Frontal cortex (tissue), 4 donors: ENCODE results near the gene POP4. TPM values are rescaled to one million over a fixed set of nuclear protein-coding genes. Genes with fewer than 3 reads are reported as not detected.
"Not testable (repeated sequence)": the region's sequence is repeated elsewhere in the genome, so short reads cannot be mapped to it uniquely, and the experiment has no call there.

Experiments
- DNase-seq, 2 donors: peaks; one replicate each; pipeline ENCODE4 v3.0.0; 2012; ENCODE audit warnings: low spot score in 2 of 2
- FAIRE-seq: peaks from 2 replicates; lab custom pipeline; 2012; peaks lifted over from hg19 to GRCh38; lab: Jason Lieb, UNC
- total RNA-seq: library from RNA; depleted of rRNA; stranded (reverse); fragments of >200 nt; gene quantifications from one replicate; pipeline ENCODE4 v1.2.3, GENCODE V29; 2014
- donor health status: control.
- donor health status: control.
- donor health status: control.

The POP4 gene
- total RNA-seq, 1 donor from 2014 or later, result 35.5 TPM

DNA sequence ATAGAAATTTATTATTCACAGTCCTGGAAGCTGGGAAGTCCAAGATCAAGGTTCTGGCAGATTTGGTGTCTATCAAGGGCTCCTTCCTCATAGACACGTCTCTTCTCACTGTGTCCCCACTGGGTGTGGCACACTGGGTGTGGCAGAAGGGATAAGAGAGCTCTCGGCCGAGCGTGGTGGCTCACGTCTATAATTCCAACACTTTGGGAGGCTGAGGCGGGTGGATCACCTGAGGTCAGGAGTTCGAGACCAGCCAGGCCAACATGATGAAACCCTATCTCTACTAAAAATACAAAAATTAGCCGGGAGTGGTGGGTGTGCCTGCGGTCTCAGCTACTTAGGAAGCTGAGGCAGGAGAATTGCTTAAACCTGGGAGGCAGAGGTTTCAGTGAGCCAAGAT, 20.7 kb downstream of the POP4 start:
- DNase-seq, FAIRE-seq: not testable (repeated sequence)

DNA sequence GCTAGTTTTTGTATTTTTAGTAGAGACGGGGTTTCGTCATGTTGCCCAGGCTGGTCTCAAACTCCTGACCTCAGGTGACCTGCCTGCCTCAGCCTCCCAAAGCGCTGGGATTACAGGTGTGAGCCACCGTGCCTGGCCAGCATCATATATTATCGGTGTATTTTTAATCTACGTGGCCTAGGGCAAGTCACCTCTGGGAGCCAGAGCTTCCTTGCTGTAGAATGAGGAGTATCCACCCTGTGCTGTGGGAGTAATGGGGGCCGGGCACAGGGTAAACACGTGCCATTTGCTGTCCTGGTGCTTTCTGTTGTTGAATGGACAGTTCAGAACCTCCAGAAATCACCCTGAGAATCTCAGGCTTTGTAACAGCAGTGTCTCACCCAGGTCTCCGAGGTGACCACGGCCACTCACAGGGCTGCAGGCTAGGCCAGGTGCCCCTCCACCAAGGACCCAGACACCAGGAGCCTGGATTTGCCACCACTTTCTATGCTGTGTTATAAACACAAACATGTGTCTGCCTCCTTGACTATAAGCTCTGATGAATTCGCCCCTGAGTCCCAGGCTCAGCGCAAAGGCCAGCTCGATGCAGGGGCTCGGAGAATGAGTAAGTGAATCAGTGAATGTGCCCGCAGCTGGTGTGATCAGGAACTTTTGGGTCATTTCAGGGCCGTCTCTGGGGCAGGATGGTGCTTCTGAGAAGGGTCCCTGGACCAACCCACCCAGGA, 22.7 kb downstream of the POP4 start:
- DNase-seq (no peak), FAIRE-seq (no peak)

DNA sequence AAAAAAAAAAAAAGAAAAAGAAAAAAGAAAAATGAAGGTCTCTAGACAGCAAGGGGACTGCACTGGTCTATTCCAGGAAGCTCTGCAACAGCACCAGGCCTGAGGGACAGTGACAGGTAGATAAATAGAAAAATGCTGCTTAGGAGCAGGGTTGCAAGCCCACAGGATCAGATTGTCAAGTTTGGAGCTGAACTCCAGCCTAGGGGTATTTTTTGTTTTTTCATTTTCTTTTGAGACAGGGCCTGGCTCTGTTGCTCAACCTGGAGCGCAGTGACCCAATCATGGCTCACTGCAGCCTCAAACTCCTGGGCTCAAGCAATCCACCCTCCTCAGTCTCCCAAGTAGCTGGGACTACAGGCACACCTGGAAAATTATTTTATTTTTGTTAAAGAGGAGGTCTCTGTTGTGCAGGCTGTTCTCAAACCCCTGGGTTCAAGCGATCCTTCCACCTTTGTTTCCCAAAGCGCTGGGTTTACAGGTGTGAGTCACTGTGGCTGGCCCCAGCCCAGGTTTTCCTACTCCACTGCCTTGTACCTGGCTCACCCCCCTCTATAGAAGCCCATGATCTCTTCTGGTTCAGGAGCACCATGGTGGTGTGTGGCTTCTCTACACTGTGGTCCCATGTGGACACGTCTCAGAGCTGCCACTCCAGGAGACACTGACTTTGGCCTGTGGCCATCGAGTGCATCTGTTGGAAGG, 23.9 kb downstream of the POP4 start:
- FAIRE-seq (no peak), DNase-seq (no peak)

DNA sequence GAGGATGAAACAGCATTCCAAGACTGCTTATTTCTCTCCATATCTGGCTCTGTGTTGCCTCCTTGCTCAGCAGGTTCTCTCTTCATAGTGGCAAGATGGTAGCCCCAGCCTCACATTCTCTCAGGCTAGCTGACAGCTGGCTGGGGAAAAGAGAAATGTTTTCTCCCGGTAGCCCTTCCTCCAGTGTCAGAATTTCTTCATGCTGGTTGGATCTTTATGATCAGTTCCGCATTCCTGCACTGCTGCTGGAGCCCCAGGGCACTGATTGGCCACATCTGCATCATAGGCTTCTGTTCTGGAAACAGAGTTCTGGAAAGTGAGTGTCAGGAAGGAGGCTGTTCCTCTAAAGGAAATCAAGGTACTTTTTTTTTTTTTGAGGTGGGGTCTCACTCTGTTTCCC, 24.6 kb downstream of the POP4 start:
- FAIRE-seq (no peak), DNase-seq (no peak)

DNA sequence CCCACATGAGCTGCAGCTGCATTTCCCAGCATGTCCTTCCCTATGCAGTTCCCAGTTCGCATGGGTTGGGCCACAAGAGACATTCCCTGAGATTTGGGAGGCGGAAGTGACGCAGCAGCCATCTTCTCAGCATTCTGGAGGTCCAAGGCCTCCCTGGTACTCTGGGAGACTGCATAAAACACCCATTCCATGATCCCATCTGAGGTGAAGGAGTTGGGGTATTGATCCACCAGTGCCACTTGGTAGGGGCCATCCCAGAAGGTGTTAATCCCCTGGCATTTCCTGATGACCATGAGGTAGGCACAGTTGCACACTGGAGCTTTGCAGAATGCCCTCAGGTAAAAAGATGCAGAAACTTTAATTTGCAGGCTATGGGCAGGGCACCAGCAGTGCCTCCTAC, 25.4 kb downstream of the POP4 start:
- FAIRE-seq (no peak), DNase-seq (no peak)

DNA sequence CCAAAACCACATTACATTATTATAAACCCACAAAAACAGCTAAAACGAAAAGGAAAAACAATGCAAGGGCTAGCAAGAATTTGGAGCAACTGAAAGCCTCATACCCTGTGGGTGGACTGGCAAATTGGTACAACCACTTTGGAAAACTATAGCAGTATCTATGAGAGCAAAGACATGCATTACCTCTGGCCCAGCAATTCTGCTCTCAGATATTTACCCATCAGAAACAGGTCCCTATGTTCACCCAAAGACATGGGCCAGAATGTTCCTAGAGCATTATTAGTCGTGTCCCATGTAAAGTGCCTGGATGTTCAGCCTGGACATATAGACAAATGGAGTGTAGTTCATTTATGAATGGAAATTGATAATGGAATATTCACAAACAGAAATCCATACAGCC, 27.9 kb downstream of the POP4 start:
- no peak for FAIRE-seq
- DNase-seq, result no peak

DNA sequence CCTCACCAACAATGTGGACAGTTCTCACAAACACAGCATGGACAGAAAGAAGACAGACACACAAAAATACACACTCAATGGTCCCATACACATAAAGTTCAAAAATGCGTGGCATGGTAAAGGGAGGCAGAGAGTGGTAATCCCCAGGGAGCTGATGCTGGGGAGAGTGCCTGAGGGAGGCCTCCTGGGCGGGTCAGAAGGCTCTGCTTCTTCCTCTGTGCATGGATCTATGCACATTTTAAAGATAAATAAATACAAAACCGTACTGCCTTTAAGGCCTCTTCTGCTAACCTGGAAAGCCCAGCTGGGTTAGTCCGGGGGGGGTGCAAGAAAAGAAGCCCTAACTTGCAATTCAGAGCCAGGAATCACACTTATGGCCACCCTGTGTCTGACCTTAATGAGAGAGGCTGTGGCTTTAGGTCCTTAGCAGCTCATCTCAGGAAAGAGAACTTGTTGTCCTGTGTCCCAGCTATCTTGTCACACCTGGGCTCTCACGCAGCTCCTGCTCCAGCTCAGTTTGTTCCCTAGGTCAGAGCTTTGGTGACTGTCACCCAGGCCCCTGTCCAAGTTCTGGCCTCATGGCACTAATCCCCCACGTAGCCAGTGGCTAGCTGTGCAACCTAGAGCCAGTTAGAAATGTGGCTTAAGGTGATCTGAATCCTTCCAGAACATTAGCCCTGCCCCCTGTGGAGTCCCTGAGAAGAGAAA, 28.5 kb downstream of the POP4 start:
- no peak for DNase-seq
- no peak for FAIRE-seq

DNA sequence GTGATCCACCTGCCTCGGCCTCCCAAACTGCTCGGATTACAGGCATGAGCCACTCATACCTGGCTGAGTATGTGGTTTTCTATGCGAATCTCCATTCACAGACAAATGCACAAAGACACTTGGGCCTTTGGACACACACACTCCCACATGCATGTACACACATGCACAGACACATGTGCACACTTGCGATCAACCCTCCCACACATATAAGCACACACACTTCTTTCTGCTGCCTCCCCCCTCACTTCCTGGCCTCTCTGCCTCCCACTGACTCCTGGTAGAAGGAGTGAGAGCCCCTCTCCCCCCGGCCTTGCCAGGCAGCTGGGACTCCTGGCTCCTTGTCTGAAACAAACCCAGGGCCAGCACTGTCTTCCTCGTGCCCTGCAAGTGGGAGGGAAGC, 29.9 kb downstream of the POP4 start:
- no peak for DNase-seq

DNA sequence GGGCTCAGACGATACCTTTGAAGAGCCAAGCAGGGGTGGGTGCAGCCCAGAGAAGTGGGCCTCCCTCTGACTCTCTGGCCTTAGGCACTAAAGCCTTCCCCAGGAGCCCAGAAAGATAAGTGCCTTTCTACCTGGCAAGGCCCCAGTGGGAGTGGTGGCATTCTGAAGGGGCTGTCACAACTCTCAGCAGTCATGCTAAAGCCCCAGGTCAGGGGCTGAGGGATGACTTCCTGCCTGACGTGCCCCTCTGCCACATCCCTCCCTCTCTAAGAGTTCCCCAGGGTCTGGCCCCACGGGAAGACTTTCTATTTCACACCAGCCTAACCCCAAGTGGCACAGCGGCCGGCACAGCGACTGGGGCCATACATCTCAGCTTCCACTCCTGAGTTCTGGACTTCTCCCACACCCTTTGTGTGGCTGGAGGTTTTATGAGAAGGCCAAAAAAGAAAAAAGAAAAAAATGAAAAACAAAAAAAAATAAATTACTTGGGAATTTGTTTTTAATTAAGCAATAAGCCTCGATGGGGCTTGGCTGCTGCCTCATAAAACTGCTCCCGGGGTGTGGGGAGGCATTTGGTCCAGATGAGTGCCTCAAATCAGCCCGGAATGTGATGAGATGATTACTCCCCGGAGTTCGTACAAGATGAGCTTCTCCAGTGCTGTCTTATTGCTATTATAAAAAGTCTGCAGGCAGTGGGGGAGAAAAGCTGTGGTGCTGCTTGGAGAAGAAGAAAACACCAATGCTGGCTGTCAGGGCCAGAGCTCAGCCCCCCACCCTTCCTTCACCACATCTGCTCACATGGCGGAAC, 30.7 kb downstream of the POP4 start:
- FAIRE-seq (no peak), DNase-seq (no peak)

More for the DNA sequence above, 29.9 kb downstream of the POP4 start:
- FAIRE-seq, result no peak

DNA sequence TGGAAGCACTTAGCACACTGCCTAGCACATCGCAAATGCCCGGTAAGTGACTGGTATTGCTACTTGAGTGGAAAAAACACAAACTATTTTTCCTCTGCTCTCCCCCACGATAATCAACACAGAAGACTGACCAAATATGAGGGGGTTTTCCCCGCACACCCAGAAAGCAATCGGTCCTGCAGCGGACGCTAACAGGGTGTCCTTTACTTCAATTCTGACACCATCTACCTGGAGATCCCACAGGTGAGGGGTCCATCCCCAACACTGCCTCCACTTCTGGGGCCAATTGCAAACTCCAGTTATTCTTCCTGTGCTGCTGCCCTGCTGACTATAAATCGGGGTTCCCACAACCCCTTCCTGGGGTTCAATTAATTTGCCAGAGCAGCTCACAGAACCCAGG, 33.0 kb downstream of the POP4 start:
- FAIRE-seq (no peak), DNase-seq (no peak)

DNA sequence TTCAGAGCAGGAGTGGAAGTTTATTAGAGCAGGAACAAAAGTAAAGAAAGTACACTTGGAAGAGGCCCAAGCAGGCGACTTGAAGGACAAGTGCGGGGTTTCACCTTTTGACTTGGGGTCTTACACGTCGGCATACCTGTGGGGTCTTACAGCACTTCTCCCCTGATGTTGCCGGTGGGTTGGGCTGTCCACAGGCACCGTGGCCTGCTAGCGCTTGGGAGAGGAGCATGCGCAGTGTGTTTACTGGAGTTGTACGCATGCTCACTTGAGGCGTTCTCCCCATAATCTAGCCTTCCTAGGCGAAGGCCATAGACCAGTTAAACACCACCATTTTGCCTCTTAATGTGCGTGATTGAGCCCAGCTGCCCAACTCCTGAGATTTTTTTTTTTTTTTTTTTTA, 34.1 kb downstream of the POP4 start:
- no peak for FAIRE-seq
- DNase-seq, result no peak

DNA sequence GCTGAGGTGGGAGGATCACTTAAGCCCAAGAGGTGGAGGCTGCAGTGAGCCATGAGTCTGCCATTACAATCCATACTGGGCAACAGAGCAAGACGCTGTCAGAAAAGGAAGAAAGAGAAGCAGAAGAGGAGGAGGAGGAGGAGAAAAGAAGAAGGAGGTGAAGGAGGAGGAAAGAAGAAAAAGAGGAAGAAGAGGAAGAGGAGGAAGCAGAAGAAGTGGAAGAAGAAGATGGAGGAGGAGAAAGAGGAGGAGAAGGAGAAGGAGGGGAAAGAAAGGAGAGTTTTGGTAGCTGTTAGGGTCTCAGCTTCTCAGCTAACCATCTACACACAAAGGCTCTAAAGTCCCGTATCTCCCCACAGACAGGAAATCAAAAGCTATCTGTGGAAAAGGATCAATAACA, 35.5 kb downstream of the POP4 start:
- no peak for DNase-seq
- FAIRE-seq, result no peak

DNA sequence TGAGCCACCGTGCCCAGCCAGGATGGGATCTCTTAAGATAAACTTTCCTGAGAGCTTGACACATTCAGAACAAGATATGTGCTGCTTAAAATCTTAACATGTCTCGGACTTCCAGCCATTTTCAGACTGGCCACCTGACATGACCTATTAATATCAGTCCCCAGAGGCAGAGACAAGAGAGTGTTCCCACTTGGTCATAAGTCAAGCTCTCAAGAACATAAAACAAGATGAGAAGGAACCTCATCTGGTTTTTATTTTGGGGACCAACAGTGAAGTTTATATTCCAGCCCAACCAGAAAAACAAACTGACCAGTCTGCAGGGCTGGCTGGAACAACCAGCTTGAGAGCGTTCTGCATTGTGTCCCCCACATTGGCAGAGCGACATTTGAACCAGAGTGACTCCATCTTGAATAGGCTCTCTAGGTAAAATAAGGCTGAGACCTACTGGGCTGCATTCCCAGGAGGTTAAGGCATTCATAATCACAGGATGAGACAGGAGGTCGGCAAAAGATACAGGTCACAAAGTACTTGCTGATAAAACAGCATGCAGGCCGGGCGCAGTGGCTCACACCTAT, 37.4 kb downstream of the POP4 start:
- FAIRE-seq, result no peak
- no peak for DNase-seq

DNA sequence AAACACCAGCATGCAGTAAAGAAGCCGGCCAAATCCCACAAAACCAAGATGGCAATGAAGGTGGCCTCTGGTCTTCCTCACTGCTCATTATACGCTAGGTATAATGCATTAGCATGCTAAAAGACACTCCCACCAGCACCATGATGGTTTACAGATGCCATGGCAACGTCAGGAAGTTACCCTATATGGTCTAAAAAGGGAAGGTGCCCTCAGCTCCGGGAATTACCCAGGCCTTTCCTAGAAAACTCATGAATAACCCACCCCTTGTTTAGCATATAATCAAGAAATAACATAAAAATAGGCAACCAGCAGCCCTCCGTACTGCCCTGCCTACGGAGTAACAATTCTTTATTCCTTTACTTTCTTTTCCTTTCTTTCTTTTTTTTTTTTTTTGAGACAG, 38.1 kb downstream of the POP4 start:
- DNase-seq (no peak), FAIRE-seq (no peak)

DNA sequence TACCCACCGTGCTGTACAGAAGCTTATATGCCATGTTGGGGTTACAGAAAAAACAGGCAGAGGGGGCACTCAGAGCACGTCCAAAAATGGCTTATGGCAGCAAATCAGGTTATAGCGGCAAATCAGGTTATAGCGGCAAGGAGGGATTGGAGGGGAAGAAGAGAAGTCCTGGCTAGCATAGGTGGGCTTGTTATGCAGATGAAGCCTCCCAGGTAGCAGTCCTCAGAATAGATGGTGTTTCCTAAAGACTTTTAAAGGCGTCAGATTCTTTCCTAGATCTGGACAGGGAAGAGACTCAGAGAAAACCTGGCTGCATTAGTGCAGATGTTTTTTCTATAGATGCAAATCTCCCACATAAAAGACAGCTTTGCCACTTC, 39.4 kb downstream of the POP4 start:
- DNase-seq (no peak), FAIRE-seq (no peak)

DNA sequence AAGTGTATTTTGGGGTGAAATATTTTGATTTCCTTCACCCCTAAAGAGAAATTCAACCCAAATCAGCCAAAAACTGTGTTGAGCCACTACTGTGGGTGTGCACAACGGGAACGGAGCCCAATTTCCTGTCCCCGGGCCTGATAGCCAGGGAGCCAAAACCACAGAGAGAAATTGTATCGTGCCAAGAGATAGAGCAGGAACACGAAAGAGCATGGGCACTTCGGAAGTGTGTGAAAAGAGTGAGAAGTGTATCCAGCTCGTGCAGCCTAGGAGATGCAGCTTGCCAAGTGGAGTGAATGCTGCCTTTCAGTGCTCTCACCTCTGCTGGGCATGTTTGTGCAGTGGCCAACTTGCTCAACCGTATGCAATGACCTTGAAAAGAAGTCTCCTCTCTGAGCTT, 39.8 kb downstream of the POP4 start:
- FAIRE-seq (no peak), DNase-seq (no peak)

DNA sequence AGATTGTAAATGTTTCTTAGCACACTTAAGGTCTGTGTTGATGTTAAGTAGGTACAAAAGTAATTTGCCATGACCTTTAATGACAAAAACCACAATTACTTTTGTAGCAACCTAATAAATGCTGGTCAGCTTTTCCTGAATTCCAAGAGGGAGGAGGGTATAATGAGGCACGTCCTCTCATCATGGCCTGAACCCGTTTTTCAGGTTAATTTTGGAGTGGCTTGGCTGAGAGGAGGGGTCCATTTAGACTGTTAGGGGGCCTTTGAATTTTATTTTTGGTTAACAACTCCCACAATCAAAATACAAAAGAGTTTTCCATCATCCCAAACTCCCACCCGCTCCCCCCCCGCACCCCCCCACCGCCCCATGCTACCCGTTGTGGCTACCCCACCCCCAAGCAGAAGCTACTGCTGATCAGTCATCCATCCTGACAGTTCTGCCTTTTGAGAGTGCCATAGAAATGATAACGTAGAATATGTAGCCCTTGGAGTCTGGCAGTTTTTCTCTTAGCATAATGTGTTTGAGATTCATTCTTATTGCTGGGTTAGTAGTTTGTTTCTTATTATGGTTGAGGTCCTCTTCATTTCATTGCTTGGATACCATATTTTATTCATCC, 44.8 kb downstream of the POP4 start:
- DNase-seq (no peak), FAIRE-seq (no peak)

DNA sequence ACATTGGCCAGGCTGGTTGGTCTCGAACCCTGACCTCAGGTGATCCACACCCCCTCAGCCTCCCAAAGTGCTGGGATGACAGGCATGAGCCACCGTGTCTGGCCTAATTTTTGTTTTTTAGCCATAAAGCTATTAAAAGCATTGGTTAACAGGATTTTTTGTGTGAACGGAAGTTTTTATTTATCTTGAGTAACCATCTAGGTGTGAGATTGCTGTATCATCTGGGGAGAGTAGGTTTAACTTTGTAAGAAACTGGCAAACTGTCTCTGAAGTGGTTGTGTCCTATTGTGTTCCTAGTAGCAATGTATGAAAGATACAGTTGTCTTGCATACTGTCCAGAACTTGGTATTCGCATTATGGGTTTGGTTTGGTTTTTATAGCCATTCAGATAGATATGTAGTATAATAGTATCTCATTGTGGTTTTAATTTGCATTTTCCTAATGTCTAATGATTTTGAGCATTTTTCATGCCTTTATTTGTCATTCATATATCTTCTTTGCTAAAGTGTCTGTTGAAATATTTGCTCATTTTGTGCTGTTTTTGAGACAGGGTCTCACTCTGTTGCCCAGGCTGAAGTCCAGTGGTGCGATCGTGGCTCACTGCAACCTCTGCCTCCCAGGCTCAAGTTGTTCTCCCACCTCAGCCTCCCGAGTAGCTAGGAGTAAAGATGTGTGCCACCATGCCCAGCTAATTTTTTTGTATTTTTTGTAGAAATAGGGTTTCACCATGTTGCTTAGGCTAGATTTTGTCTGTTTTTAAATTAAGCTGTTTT, 45.7 kb downstream of the POP4 start:
- no peak for FAIRE-seq
- no peak for DNase-seq

DNA sequence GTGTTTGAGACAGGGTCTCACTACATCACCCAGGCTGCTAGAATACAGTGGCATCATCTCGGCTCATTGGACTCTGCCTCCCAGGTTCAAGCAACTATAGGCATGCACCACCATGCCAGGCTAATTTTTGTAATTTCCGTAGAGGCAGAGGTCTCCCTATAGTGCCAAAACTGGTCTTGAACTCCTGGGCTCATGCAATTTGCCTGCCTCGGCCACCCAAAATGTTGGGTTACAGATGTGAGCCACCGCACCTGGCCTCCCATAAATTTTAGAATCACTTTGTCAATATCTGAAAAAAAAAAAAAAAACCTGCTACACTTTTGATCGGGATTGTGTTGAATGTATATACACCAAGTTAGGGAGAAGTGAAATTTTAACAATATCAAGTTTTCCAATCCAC, 47.3 kb downstream of the POP4 start:
- DNase-seq (no peak), FAIRE-seq (no peak)
